ENCODE data around the gene DGUOK.

DNA sequence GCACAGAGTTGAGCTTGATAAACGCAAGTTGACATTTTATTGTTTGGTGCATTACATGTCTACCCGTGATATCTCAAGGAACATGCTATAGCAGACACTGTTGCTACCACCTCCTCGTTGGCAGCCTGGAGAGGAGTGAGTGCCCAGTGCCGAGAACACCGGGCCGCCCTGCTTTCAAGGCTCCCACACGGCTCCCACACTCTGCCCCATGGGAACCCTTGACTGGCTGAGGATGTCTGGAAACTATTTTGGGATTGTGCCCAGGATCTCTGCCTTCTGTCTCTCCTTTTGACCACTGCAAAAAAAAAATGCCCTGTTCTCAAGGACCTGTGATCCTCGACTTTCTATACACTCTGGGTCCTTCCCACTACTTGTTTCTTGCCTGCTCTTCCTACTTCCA is 79.1 kb downstream of the DGUOK start:
- TF ChIP-seq POLR2A (IDR thresholded peaks at IDR 0.05) (no peak), EP300 (IDR thresholded peaks at IDR 0.05) (no peak), POLR2AphosphoS5 (IDR thresholded peaks at IDR 0.05) (peak in 1 of 4 donors; percentile 7)
- TF ChIP-seq, protein P1, sequence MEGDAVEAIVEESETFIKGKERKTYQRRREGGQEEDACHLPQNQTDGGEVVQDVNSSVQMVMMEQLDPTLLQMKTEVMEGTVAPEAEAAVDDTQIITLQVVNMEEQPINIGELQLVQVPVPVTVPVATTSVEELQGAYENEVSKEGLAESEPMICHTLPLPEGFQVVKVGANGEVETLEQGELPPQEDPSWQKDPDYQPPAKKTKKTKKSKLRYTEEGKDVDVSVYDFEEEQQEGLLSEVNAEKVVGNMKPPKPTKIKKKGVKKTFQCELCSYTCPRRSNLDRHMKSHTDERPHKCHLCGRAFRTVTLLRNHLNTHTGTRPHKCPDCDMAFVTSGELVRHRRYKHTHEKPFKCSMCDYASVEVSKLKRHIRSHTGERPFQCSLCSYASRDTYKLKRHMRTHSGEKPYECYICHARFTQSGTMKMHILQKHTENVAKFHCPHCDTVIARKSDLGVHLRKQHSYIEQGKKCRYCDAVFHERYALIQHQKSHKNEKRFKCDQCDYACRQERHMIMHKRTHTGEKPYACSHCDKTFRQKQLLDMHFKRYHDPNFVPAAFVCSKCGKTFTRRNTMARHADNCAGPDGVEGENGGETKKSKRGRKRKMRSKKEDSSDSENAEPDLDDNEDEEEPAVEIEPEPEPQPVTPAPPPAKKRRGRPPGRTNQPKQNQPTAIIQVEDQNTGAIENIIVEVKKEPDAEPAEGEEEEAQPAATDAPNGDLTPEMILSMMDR (IDR thresholded peaks at IDR 0.05), result no peak

All from sigmoid colon (tissue), 4 donors.